ENCODE results near the gene DGKZ.

Gene DGKZ

GRCh38 chr11:46345881-46346484 is 1.3 kb upstream of the DGKZ start:
- DNase-seq, result no peak

DNA sequence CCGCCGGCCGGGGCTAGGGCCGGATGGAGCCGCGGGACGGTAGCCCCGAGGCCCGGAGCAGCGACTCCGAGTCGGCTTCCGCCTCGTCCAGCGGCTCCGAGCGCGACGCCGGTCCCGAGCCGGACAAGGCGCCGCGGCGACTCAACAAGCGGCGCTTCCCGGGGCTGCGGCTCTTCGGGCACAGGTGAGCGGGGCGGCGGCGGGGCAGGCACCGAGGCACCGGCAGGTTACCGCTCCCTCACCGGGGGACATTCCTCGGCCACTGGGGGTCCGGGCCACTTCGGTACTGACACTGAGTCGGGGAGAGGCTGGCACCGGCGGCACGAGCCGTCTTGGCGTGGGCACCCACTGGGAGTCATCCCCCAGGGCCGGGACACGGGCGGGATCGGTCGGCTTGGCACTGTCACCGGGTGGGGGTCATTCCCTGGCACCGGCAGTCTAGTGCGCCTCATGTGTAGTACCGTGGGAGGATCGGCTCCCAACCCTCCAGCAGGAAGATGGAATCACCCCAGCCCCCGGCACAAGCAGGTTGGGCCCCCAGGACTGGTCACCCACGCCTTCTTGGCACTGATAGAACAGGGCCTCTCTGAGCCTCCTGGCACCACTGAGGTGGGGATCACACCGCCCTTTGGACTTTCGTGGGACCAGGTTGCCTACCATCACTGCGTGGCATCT is 511 bp downstream of the DGKZ start:
- no peak for DNase-seq

GRCh38 chr11:46348566-46349401 is 1.5 kb downstream of the DGKZ start:
- DNase-seq, result no peak

GRCh38 chr11:46350695-46351094 is 3.4 kb downstream of the DGKZ start:
- DNase-seq, result no peak

DNA sequence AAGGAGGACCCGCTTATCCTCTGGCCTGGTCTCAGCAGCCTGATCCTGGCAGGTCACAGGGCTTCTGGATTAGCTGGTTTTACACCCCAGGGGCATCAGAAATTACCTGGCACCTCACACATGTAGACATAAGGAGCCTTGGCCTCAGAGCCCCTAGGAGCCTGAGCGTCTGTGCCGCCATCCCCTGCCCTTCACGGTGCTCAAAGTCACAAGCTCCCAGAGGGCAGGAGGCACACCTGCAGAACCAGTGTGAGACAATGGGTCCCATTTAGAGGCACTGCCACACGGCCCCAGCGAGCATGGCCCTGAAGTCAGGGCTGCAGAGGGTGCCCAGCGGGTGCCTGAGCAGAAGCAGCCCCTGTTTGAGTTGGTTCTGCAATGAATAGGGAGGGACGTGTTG is 3.9 kb downstream of the DGKZ start:
- no peak for DNase-seq

DNA sequence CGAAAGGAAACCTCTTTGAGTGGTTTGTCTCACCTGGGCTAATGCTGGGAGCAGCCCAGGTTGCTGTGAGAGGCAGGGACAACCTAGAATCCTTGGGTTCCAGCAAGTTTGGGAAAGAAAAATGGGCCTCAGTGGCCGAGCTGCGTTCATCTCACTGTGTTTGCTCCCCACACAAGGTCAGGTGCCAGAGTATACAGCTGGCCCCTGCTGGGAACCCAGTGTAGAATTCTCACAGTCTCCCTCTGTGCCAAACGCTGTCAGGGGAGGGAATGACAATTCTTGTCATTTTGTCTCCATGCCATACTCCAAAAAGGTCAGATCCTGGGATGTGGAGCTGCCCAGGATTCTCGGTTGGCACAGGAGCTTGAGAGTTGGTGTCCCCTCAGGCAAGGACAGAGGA is 4.3 kb downstream of the DGKZ start:
- DNase-seq, result no peak

DNA sequence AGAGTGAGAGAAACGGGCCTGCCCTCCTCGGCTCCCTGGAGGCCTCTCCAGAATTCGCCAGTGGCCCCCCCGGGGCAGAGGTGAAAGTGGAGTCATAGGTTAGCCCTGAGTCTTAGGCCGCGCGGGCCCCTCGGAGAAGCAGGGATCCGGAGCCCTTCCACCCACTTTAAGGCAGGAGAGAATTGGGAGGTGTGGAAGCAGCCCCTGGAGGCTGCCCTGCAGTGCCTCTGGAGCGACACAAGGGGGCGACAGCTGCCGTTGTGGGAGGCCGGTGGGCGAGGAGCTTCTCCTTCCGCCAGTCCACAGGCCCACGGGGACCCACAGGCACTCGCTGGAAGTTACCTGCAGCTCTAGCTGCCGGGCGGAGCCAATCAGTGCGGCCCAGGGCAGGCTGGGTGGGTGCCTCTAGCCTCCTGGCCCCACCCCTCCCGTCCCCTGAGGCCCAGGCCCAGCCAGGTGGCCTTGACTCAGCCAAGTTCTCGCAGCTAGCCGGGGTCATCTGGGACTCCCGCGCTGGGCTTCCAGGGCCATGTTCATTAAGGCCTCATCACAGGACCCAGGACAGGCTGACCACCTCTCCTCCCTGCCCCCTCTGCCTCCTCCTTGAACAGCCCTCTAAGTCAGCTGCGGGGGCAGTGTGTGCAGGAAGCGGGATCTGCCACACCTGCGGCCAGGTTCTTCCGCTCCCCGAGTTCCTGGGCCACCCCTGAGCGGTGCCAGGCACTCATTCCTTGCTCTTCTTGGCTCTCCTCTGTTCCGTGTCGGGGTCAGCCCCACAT is 5.0 kb downstream of the DGKZ start:
- DNase-seq, result no peak

DNA sequence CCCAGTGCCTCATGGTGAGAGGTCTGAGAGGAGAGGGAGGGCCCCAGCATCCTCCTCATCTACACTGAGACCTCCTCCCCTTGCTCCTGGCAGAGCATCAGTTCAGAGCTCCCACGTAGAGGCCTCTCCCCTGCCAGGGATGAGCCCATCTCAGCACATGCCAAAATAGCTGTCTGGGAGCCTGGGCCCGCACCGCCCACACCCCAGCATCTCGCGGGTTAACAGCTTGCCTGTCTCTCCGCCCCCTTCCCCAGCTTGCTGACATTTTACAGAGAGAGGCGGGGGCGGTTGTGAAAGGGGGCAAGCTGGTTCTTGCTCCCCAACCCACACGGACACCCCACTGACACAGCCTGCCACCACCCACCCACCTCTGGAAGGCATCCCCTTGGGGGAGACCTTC is 6.4 kb downstream of the DGKZ start:
- DNase-seq, result no peak

DNA sequence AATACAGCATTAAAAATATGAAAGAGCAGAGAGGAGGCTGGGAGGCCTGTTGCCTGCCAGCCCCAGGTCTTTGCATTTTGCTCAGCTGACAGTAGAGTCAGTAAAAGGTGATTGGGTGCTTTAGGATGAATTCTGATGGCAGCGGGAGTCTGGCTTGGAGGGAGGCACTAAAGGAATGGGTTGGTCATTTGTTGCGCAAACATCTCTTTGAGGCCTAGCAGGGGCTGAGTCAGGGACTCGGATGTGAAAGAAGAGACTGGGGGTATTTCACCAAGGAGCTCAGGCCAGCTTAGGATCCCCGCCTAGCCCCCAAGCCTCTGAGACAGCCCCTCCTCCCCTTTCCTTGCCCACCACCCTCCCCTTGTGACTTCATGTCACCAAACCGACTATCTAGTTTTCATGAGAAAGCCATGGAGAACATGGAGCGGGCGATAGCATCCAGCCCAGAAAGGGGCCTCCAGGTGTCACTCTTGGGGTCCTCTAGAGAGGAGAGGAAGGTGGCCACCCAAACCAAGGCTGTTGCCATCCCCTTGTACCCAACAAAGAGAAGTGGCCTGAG is 9.7 kb downstream of the DGKZ start:
- DNase-seq, result no peak

GRCh38 chr11:46357483-46357936 is 10.2 kb downstream of the DGKZ start:
- DNase-seq, result no peak

GRCh38 chr11:46359953-46360352 is 12.7 kb downstream of the DGKZ start:
- DNase-seq, result no peak

- no peak for DNase-seq
Measured at GRCh38 chr11:46360878-46361277, 13.6 kb downstream of the DGKZ start.

GRCh38 chr11:46361283-46362155 is 14.3 kb downstream of the DGKZ start:
- no peak for DNase-seq

DNA sequence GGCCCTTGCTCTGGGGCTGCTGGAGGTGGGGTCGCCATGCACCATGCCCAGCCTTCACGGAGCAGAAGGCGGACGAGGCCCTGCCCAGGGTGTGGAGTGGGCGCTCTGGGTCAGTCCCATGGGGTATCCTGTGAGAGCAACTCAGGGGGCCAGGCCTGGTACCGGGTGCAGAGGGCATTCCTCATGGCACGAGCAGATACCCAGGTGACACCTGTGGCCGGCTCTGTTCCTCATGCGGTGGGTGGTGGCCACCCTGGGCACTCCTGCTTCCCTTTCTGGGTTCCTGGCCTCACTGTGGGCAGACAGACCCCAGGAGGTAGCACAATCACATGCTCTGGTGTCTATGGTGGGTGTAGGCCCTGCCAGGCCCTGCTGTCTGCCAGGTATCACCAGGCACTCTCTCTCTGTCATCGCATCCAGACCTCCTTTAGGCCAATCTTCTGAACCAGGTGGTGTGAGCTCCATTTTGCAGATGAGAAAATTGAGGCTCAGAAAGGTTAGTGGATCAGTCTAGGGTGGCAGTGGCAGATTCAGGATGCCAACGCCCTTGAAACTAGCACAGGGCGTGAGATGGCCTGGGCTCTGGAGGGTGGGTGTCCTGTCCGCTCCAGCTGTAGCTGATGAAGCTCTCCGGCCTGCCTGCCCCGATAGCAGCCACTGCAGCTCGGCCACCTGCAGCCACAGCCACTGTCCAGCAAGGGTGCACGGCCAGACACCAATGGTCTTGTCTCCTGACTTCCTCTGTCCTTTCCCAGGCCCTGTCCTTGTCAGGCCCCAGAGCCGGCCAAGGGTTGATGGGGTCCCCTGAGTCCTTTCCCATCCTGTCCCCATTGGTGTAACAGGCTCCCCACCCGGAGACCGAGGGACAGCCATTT is 15.1 kb downstream of the DGKZ start:
- no peak for DNase-seq

DNA sequence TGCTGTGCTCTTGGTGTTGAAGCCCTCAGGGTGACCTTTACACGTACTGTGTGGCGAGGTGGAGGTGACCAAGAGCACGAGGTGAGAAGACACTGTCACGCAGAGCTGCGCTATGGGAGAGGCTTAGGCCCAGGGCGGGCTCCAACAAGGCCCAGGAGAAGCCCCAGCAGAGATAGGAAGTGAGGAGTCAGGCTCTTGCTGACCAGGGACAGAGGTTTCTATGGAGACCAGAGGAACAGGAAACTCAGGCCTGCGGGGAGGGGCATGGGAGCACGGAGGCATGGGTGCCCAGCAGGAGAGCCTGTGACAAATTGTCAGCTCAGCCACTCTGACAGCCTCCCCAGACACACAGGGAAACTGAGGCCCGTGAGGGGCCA is 15.8 kb downstream of the DGKZ start:
- DNase-seq, result peak; percentile 72

DNA sequence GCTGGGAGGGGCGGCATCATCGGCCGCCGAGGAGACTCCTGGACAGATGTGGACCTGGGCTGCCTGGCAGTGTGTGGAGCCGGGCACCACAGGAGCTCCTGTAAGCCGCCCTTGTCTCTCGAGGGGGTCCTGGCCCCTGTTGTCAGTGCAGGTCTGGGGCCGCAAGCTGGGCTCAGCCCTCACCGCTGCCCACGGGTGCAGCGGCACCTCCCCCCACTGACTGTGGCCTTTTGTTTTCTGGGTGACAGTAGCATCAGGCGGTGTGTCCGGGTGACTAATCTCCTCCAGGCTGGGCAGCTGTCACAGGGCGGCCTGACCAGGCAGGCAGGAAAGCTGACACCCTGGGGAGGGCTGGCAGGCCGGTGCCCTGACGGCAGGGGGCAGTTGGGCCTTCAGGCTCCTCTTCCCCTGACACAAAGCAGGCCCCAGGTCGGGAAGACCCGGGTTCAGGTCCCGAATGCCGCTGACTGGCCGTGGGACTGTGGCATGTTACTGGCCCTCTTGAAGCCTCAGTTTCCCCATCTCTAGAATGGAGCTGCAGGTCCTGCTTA is 16.3 kb downstream of the DGKZ start:
- DNase-seq, result peak; percentile 79

DNA sequence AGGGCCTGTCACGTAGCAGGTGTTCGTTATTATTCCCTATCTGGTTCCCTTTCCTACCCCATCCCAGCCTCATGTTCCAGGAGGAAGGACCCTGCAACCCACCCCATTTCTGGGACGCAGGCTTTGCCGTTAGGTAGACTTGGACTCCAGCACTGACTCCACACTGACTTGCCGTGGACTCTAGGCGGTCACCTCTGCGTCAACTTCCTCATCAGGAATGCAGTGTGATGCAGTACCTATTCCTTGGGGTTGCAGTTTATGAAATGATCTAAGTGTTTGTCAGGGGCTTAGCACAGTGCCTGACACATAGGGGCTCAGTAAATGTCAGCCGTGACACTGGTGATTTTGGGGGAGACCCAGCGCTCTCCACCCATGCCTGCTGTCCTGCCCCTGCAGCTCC is 16.8 kb downstream of the DGKZ start:
- no peak for DNase-seq

DNA sequence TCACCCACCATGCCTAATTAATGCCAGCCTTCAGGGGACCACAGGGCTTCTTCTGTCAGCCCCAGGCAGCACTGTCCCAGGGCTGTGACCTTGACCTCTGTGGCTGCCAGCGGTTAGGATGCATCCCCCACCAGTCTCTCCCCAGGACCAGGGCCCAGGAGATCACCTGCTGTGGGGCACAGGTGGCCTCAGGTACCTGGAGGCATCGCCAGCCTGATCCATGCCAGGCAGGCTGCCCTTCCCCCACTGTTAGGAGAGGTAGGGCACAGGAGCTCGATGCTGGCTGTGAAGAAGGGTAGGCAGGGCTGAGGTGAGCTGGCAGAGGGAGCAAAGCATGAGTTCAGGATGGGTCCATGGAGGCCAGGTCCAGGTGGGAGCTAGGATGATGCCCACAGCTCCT is 17.5 kb downstream of the DGKZ start:
- DNase-seq, result no peak

DNA sequence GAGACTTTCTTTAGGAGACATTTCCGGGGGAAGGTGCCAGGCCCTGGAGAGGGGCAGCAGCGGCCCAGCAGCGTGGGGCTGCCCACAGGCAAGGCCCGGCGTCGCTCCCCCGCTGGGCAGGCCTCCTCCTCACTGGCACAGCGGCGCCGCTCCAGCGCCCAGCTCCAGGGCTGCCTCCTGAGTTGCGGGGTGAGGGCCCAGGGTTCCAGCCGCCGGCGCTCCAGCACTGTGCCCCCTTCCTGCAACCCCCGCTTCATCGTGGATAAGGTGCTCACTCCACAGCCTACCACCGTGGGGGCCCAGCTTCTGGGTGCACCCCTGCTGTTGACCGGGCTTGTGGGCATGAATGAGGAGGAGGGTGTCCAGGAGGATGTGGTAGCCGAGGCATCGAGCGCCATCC is 19.0 kb downstream of the DGKZ start:
- no peak for DNase-seq

DNA sequence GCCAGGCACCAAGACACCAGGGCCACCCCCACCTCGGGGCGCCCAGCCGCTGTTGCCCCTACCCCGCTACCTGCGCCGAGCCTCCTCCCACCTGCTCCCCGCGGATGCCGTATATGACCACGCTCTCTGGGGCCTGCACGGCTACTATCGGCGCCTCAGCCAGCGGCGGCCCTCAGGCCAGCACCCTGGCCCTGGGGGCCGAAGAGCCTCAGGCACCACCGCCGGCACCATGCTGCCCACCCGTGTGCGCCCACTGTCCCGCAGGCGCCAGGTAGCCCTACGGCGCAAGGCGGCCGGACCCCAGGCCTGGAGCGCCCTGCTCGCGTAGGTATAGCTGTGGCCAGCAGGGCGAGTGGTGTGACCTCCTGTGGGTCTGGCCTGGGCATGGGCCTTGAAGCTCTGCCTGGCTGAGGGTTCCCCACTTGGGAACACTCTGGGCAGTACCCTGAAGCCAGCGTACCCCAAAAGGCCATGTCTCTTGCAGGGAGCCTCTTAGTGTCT is 19.4 kb downstream of the DGKZ start:
- DNase-seq, result no peak
